SIG-M5 treated with dmso at 0.1 percent for 504 hours (cell line): Measurements from ENCODE around the gene KRT5.

Experiments
- DNase-seq: peaks from one replicate; lab custom pipeline; 2025; ENCODE audit not compliant: unreplicated experiment; lab: John Stamatoyannopoulos, UW

The KRT5 gene

DNA sequence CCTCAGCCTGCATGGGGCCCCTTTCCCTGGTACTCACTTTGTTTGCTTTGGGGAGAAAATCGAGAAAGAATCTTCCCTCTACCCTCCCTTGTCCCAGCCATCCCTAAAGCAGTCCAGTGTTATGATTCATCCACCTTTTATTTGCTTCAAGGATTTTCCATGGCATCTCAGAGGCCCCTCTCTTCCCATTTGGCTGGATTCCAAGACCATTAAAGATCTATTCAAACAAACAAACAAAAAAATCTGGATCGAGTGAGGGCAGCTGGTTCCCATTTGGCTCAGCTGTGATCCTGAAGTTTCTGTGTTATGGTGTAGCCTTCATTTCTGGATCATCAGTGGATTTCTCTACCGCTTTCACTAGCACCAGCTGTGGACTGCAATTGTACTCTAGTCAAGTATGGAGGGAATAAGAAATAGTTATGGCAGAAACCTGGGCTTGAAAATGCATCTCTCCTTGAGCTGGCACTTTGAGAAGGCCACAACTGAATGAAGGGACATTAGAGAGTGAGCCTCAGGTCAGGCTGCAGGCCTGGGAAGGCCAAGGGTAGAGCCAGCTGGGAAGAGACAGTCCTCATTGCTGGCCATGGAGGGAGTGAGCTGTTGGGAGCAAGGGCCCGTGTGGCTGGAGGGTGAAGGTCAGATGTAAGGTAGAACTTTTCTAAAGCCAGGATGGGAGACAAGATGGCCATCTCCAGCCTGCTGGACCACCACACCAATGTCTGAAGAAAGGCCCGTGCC, 19.1 kb upstream of the KRT5 start:
- no peak for DNase-seq

DNA sequence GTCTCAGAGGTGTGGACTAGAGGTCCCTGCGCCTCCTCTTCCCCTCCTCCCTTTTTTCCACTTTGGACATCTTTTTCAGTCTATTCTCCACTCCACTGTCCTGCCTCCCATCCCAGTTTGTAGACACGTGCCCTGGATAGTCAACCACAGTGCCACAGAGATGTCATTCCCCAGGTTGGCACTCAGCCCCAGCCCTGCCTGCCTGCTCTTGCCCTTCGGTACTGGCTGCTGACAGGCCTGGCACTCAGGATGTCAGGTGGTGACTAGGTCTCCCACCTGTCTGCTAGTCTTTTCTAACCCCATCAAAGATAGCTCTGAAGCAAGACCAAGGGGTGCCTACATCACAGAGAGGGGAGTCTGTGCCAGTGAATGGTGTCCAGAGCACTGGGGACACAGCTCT, 16.9 kb upstream of the KRT5 start:
- DNase-seq = no peak

DNA sequence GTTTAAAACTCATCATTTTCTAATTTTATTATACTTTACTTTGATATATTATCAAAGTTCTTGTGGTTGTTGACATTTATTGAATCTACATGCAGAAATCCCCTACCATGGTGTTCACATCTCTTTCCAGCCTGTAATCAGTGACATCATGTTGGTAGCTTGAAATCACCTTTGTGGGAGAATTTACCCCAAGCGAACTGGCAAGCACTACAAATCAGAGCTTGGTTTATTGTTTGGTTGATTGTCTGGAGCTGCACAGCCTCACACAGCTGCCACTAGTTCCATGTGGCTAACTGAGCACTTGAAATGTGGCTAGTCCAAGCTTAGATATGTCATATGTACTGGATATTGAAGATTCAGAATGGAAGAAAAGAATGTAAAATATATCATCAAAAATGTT, 15.4 kb upstream of the KRT5 start:
- DNase-seq = no peak

DNA sequence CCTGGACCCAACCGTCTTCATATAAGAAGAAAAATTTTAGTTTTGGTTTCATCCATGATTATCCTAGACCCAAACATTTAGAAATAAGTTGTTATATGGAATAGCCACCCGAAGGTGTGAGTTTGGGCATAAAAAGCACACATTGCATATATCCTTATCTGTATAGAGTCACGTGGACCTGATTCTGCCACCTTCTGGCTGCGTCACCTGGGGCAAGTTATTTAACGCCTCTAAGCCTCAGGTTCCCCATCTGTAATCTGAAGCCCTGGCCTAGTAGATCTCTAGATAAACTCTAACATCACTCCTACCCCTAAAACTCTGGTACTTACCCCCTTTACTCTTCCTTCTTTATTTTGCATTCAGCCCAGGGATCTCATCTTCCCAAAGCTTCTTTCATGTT, 14.3 kb upstream of the KRT5 start:
- DNase-seq = no peak

DNA sequence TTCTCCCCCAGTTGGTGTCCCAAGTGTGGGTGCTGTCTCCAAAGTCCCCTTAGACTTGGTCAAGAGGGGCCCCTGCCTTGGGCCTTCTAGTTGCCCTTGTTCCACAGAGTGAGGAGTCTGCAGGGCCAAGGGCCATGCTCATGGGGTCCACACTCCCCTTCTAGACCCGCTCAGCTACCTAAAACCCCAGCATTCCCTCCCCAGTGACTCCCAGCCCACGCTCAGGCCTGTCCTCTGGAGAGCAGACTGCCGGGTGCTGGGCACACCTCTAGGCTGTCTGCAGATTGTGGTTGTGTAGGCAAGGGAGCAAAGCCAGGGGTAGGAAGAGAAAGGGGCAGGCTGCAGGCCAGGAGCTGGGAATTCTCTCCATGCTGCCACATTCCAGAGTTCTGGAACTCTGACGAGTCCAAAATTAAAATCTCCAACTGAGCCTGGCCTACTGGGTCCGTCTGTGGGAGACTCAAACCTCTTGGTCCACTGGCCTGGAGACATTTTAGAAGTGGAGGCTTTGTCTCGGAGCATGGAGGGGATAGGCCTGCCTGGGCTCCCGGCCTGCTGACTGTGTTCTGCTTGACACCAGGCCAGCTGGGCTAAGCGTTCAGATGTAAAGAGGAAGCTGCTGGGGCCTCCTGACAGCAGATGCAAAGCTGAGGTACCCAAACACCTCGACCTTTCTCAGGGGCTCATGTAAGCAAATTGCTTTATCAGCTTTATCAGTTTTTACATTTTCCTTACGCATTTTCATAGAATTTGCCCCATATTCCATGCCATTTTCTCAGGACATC, 13.7 kb upstream of the KRT5 start:
- DNase-seq = no peak

DNA sequence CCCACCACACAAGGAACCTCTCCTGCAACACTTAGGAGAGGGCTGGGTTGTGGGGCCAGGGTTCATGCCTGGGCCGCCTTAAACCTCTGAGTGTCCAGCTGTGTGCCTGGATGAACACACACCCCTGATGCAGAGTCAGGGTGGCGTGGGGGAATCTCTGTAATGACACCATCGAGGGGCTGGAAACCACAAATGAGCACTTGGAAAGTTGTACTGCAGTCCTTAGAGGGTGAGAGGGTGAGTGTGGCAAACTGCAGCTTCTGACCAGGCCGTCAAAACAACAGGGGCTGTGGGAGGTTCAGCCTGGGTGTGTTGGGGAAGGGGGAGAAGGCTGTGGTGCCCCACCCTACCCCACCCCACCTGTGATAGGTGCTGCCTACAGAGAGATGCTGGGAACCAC, 12.4 kb upstream of the KRT5 start:
- DNase-seq = no peak

DNA sequence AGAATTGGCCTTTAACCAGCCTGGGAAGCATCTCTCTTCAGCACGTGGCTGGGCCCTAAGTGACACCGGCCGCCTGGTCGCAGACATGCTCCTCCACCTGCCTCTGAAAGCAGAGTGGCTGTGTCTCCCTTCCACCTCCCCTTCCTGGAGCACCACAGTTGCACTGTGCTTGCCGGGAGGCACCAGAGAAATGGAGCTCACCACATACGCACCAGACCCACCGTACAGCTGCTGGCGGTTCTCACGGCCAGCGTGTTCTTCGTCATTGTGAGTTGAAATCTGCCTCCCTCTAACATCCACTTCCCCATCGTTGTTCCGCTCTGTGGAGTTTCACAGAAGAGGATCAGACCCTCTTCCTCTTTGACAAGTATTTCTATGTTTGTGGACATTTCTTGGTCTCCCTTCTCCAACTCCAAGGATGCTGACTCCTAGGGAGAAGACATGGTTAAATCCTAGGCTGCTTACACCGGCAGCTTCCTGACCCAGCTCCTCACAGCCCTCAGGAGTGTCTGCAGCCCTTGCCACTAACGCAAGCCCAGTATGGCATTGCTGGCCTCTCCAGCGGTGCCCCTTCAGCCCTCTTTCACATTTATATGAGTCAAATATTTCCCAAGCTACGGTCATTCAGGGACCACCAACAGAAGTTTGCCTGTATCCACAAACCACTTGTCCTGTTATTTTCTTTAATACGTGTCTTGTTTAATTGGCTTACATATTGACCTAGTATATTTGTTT, 11.5 kb upstream of the KRT5 start:
- peak; percentile 50 for DNase-seq

DNA sequence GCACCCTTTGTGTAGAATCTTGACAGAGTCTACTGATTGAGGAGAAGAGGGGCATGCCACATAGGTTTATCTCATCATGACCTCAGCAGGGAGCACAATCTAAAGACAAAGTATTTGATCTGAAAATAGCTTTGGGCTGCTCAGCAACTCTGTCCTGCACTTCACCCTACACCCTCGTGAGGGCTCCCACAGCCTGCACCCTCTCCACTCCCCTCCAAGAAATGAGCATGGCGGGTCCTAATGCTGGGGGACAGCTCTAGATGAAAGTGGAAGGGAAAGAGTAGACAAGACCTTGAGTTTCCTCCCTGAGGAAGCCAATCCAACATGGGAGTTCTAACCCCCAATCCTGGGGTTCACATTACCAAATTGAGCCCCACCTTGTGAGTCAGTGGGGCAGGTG, 10.7 kb upstream of the KRT5 start:
- no peak for DNase-seq

DNA sequence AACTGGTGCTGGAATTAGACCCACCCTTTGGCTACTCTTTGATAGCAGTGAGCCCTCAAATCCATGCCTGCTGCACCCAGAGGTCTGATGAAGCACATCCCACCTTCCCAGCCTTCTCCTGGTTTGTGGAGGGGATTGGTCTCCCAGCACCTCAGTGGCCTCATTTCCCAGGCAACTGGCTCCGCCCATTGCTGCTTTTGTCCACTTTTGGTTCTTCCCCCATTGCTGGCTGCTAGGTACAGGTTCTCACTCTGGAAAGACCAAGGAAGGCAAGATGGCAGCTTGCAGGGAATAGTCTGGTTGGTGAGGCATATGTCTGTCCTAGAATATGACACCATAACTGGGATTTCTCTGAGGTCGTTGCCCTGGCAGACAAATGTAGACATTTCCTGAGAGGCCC, 10.2 kb upstream of the KRT5 start:
- DNase-seq = no peak

DNA sequence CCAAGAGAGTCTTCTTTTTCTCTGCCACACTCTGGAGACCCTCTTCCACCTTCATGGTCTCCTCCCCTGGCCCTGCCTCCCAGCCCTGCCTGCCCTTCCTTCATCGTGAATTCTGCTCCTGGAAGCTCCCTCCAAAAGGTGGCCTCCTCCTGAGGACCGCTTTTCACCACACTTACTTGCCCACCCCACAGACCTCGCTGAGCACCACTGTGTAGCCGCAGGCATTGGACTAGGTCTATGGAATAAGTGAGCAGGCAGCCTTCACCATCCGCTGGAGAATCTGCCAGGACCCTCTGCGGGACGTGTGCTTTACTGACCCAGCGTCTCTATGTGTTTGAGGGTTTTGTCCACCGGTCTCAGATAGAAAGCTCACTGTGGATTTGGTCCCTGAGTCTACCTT, 9.7 kb upstream of the KRT5 start:
- no peak for DNase-seq

DNA sequence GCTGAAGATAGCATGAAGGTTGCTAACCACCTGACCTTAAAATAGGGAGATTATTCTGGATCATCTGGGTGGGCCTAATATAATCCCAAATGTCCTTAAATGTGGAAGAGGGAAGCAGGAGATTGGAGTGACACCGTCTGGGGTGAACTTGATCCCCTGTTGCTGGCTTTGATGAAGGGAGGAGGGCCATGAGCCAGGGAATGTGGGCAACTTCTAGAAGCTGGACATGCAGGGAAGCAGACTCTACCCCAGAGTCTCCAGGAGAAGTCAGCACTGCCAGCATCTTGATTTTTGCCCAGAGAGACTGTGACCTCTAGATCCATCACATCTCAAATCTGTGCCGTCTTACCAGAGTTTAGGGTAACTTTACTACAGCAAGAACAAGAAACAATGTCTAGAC, 9.2 kb upstream of the KRT5 start:
- no peak for DNase-seq

DNA sequence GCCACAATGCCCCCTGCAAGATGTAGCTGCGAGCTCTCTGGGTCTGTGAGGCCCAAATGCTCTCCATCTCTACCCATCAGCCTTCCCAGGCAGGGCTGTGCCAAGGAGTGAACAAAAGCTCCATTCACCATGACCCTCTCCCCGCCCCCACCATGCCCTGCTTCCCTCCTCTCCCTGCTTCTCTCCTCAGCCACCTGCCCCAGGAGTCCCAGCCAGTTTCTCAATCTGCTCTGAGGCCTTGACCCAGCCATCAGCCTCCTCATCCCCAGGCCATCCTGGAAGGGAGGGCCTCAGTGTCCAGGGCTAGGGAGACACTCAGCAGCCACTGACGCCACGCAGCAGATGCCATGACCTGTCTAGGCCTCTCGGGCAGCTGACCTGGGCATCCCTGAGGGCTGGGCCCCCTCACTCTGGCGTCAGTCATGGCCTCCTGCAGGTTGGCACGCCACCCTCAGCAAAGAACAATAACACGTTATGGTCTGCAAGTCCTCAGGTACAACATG, 8.5 kb upstream of the KRT5 start:
- no peak for DNase-seq

DNA sequence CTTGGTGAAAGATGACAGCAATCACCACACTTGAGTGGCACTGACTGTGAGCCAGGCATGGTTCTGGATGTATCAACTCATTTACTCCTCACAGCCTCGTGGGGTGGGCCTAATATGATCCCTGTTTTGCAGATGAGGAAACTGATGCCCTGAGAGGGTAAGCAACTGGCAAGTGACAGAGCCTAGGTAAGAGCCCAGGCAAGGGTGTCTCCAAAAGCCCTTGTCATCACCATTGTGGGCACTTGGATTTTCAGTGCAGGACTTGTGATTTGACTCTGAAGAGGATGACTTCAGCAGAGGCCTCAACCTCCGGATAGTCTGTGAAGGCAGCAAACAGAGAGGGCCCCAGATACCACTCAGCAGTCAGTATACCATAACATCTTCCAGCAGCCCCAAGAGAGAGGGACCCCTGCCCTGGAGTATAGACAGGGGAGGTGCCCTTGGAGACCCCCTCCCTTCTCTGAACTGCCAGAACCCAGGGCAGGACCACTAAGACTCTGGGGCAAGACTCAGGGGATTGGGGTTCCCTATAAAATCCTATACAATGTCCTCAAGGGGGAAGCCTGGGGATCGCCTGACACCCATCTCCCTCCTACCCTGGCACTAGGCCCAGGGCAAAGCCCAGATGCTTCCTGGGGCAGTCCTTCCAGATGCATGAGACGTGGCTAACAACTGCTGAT, 7.1 kb upstream of the KRT5 start:
- no peak for DNase-seq

DNA sequence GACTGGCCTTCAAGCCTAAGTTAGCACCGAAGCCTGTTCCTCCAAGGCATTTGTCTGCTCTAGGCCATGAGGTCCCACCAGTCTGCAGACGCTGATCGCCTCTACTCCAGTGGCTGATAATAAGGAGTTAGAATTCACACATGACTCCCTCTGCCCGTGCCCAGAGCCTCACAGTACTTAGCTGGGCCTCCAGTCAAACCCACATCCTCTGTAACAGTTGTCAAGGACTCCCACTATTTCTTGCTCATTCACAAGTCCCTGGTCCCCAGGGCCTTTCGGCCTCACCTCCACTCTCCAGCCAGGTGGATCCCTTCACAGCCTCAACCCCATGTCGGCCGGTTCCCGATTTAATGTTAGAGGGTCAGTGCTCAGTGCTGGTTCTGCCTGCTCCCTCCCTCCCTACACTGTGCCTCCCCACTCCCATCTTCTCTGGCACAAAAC, 6.3 kb upstream of the KRT5 start:
- no peak for DNase-seq

DNA sequence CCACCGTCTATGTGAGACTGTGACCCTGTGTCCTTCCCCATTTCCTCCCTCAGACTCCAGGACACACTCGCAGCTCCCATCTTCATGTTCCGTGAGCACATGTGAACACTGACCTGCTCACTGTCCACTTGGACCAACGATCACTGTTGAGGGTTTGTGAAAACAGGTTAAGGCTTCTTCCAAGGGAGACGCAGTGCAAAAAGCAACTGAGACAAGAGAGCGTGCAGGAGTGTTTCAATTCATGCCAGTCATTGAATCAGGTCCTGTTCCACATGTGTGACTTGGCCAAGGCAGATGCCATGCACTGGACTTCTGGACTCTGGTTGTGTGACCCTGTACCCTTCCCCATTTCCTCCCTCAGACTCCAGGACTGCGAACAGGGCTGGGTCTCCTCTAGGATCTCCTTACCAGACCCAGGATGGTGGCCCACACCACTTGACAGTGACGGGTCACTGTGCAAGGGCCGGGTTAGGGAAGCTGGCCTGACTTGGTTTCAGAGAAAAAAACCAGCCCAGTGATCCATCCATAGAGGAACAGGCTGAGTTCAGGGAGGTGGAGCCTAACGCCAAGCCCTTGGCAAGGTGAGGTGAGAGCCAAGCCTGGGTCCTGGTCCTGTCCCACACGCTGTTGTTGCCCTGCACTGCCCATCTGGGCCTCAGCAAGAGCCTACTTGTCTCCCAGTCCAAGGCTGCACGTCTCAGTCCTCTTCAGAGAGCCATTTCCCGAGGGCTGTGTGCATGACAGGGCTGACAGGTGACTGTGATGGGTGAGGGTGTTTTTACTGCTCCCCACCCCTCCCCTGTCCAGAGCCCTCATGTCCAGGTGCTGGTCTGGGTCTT, 5.7 kb upstream of the KRT5 start:
- DNase-seq = no peak

DNA sequence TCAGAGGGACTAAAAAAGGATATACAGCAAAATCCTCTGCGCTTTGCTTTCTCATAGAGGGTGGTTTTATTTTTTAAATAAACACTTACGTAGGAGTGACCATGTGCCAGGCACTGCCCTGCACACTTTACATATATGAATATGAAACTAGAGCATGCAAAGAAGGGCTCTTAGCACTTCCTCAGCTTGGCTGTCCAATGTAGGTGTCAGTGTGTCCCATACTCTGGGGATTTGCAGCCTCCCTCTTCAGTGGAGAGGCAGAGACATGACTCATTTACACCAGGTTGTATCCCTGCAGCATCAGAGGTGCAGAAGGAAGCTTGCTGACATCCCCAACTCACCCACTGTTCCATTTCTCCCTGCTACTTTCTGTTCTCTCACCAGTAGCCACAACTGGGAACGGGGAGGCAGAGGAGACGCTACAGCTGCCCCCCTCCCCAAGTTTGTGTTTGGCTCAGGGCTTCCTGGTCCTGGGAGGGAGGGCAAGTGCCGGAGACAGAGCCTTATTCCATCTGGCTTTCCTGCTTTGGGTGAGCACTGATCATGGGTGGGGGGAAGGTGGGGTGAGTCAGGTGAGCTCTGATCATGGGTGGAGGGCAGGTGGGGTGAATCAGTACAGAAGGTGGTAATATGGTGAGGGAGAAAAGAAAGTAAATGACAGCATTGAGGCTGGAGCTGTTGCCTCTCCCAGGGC, 4.9 kb upstream of the KRT5 start:
- DNase-seq = no peak

DNA sequence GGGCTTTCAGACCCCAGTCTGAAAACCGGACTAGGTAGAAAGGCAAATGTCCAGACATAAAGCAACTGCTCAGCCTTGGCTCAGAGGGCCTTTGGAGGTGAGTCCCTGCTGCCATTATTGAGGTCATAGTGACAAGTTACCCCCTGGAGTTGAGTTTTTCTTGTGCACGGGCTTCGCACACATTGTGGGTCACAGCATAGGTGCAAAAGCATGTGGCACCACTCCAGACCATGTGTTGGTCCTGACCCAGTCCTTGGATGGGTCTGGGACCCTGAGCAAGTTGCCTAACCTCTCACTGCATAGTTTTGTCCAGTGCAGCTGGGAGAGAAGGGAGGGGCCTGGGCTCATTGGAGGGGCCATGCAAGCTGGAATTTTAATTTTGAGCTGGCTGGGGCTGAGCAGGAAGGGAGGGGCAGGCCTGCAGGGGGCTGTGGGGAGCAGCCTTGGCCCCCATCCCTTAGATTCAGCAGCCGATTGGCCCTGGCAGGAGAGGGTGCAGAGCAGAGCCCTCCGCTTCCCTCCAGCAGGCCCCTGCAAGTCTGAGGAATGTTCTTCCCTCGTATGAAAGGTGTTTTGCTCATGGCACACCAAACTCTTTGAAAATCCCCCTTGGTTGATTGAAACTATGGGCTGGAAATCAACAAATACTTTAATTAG, 4.2 kb upstream of the KRT5 start:
- no peak for DNase-seq

DNA sequence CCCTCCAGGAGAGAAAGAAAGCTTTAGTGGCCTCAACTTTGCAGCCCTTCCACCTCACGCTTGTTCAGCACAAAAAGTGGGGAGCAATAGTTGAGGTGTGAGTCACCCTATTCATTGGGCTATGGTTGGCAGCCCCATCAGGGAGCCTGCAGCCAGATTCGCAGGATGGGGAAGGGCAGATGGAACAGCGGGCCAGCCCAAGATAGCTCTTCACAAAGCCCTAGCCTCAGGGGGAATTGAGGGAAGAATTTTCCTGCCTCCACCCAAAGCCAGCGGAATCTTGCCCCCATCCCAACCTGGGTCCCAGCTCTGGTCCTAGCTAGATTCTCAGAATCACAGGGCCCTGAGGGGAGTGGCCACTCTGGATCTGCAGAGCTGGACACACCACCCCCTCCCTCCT, 3.6 kb upstream of the KRT5 start:
- DNase-seq = no peak

DNA sequence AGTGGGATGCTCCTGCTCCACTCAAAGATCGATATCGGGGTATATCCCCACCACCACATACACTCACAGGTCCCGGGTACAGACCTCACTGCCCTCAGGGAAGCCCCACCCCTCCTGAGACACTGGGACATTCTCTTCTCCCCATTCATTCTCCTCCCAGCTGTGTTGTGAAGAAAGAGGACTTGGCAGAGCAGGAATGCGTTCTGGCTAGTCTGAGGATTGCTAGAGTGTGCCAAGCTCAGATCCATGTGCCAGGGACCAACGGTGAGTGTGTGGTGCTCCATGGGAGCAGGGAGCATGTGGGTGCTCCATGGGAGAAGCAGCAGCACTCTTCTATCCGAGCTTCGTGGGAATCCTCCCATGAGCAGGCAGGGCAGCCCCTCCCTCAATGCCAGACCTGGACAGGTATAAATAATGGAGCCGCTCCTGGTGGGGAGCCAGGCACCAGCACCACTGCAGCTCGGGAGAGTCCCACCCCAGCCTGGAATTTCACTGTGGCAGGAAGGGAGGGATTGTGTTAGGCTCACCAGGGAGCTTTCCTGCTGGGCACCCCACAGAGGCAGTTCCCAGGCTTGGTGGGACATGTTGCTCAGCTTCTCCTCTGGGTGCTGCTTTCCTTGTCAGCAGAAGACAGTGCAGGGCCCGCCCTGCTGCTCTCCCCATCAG, 2.3 kb upstream of the KRT5 start:
- DNase-seq = no peak
